KMS-11 (cell line): ENCODE measurements around the gene EFCAB11.

Experiments used
- H2AFZ ChIP-seq: fragments of 200-600 bp; sonication (generic); 2 replicates; pipeline ENCODE4 v1.6.1; 2016; ENCODE audit warnings: antibody characterized with exemption, mixed run types, low read depth
- H3K27ac ChIP-seq: fragments of 200-600 bp; sonication (generic); 2 replicates; pipeline ENCODE4 v1.6.1; 2016; ENCODE audit warnings: mild to moderate bottlenecking, mixed run types
- H3K27me3 ChIP-seq: fragments of 200-600 bp; sonication (generic); 2 replicates; pipeline ENCODE4 v1.6.1; 2017; ENCODE audit warnings: mild to moderate bottlenecking, low read depth, mixed run types, moderate library complexity; ENCODE audit not compliant: insufficient read depth
- H3K36me3 ChIP-seq: fragments of 200-600 bp; sonication (generic); 2 replicates; pipeline ENCODE4 v1.6.1; 2017; ENCODE audit warnings: mild to moderate bottlenecking, mixed run types; ENCODE audit not compliant: insufficient read depth
- H3K4me1 ChIP-seq: fragments of 200-600 bp; sonication (generic); 2 replicates; pipeline ENCODE4 v1.6.1; 2016; ENCODE audit warnings: mild to moderate bottlenecking, low read depth, mixed run types; ENCODE audit not compliant: poor library complexity, severe bottlenecking
- H3K4me2 ChIP-seq: fragments of 200-600 bp; sonication (generic); 2 replicates; pipeline ENCODE4 v1.7.0; 2016; ENCODE audit warnings: mild to moderate bottlenecking, mixed run types
- H3K4me3 ChIP-seq: fragments of 200-600 bp; sonication (generic); IDR thresholded peaks from 2 replicates; pipeline ENCODE4 v1.6.1; 2017; ENCODE audit warnings: low read depth, low read length, mixed read lengths; ENCODE audit not compliant: insufficient read depth
- H3K79me2 ChIP-seq: fragments of 200-600 bp; sonication (generic); 2 replicates; pipeline ENCODE4 v1.6.1; 2016; ENCODE audit warnings: low read depth, mixed run types; ENCODE audit not compliant: insufficient read depth
- H3K9ac ChIP-seq: fragments of 200-600 bp; sonication (generic); 2 replicates; pipeline ENCODE4 v1.6.1; 2016; ENCODE audit warnings: mild to moderate bottlenecking, mixed run types
- H4K20me1 ChIP-seq: fragments of 200-600 bp; sonication (generic); 2 replicates; pipeline ENCODE4 v1.6.1; 2016; ENCODE audit warnings: mild to moderate bottlenecking, mixed run types; ENCODE audit not compliant: insufficient read depth
- TF ChIP-seq, protein P1 (sequence below): fragments of 200-600 bp; sonication (generic); conservative IDR thresholded peaks from 2 replicates; pipeline ENCODE4 v1.6.1; 2017; ENCODE audit warnings: low read depth, mild to moderate bottlenecking, antibody characterized with exemption, low read length, moderate library complexity, mixed read lengths

EFCAB11 gene

DNA sequence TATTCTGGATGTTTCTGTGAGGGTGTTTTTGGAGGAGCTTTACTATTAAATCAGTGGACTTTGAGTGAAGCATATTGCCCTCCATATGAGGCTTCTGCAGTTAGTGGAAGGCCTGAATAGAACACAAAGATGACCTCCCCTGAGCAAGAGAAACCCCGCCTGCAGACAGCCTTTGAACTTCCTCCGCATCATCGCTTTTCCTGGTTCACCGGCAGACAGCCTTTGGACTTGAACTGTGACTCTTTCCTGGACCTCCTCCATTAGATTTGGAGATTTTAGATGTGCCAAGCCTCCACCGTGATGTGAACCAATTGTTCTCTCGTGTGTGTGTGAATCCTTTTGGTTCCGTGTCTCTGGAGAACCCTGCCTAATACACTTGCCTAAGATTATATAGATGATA, 208.4 kb downstream of the EFCAB11 start:
- no peak overlapping the region for H3K4me2 ChIP-seq
- no peaks in the 10 kb centered on the region for H3K4me1 ChIP-seq
- TF ChIP-seq, protein P1, sequence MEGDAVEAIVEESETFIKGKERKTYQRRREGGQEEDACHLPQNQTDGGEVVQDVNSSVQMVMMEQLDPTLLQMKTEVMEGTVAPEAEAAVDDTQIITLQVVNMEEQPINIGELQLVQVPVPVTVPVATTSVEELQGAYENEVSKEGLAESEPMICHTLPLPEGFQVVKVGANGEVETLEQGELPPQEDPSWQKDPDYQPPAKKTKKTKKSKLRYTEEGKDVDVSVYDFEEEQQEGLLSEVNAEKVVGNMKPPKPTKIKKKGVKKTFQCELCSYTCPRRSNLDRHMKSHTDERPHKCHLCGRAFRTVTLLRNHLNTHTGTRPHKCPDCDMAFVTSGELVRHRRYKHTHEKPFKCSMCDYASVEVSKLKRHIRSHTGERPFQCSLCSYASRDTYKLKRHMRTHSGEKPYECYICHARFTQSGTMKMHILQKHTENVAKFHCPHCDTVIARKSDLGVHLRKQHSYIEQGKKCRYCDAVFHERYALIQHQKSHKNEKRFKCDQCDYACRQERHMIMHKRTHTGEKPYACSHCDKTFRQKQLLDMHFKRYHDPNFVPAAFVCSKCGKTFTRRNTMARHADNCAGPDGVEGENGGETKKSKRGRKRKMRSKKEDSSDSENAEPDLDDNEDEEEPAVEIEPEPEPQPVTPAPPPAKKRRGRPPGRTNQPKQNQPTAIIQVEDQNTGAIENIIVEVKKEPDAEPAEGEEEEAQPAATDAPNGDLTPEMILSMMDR, result no peak
- H3K36me3 ChIP-seq, result no peaks in the 10 kb centered on the region
- H3K27ac ChIP-seq, result no peak overlapping the region
- H2AFZ ChIP-seq, result no peak overlapping the region
- no peaks in the 10 kb centered on the region for H3K27me3 ChIP-seq
- no peaks in the 10 kb centered on the region for H4K20me1 ChIP-seq
- no peak overlapping the region for H3K4me3 ChIP-seq
- no peaks in the 10 kb centered on the region for H3K79me2 ChIP-seq
- no peak overlapping the region for H3K9ac ChIP-seq
